SW 1271 (cell line): ENCODE results near the gene TPP1.

Experiments
- DNase-seq, 2 experiments: peaks; one replicate each; lab custom pipeline; 2025; lab: John Stamatoyannopoulos, UW

TPP1 gene

GRCh38 chr11:6587360-6587953, 31.8 kb downstream of the TPP1 start:
- DNase-seq, result no peak

DNA sequence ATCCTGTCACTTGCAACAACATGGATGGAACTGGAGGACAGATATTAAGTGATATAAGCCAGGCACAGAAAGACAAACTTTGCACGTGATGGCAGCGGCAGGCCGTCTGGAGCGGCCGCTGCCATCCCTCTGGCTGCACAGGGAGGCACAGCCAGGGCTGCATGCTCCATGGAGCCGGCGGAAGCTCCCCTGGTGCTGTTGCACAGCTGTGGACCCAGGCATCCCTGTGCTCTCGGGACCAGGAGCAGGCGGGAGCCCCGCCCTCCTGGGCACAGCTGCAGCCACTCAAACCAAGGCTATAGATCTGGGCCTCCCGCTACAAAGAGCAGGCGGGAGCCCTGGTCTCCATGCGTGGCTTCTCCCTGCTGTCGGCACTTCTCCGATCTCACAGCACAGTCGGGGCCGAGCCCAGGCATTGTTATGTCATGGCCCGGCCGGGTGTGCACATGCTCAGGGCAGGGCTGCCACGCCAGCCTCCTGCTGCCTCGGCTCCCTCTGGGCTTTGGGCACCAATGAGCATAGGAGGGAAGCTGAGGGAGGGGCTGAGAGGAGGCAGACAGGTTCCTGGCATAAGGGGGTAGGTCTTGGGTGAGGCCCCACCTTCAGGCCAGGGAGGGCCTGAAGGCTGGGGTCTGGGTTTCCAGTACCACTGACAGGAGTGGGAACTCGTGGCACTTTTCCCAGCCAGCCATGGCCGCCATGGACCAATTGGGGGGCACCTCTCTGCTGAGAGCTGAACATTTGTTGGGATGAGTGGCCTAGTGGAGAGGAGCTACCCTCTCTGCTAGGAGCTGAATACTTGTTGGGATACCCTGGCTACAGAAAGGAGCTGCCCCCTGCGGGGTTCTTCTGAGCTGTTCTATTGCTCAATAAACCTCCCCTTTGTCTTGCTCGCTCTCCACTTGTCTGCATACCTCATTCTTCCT, 32.5 kb downstream of the TPP1 start:
- DNase-seq, result no peak

GRCh38 chr11:6584528-6584927, 34.7 kb downstream of the TPP1 start:
- no peak for DNase-seq

DNA sequence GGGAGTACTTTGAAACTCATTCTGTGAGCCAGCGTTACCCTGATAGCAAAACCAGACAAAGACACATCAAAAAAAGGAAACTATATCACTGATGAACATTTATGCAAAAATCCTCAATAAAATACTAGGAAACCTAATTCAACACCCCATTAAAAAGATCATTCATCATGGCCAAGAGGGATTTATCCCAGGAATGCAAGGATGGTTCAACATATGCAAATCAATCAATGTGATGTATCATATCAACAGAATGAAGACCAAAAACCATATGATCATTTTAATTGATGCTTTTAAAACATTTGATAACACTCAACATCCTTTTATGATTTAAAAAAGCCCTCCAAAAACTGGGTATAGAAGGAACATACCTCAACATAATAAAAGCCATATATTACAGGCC, 35.6 kb downstream of the TPP1 start:
- DNase-seq, result no peak

DNA sequence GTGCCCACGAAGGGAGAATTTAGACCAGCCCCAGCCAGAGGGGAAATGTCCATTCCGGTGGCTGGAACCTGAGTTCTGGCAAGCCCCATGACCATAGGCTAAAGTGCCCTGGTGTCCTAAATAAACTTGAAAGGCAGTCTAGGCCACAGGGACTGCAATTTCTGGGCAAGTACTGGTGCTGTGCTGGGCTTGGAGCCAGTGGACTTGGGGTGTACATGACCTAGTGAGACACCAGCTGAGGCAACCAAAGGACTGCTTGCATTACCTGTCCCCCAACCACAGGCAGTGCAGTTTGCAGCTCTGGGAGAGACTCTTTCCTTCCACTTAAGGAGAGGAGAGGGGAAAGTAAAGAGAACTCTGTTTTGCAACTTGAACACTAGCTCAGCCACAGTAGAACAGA, 39.5 kb downstream of the TPP1 start:
- no peak for DNase-seq

- DNase-seq, result no peak
Measured at GRCh38 chr11:6578134-6578533, 41.1 kb downstream of the TPP1 start.

GRCh38 chr11:6576471-6577373, 42.5 kb downstream of the TPP1 start:
- DNase-seq, result no peak

DNA sequence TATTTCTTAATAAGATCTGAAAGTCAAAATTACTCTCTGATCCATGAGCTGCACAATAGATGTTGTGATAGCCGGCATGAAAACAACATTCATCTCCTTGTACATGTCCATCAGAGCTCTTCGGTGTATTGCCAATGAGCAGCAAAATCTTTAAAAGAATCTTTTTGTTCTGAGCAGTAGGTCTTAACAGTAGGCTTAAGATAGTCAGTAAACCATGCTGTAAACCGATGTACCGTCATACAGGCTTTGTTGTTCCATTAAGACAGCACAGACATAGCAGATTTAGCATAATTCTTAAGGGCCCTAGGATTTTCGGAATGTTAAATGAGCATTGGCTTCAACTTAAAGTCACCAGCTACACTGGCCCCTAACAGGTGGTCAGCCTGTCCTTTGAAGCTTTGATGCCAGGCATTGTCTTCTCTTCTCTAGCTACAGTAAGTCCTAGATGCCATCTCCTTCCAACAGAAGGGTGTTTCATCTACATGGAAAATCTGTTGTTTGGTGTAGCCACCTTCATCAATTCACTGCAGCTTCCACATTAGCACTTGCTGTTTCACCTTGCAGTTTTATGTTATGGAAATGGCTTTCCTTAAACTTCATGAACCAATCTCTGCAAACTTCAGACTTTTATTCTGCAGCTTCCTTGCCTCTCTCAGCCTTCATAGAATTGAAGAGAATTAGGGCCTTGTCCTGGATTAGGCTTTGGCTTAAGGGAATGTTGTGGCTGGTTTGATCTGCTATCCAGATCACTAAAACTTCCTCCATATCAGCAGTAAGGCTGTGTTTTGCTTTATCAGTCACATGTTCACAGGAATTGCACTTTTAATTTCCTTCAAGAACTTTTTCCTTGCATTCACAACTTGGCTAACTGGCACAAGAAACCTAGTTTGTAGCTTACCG, 44.2 kb downstream of the TPP1 start:
- no peak for DNase-seq

- no peak for DNase-seq
Measured at GRCh38 chr11:6572215-6572614, 47.0 kb downstream of the TPP1 start.

DNA sequence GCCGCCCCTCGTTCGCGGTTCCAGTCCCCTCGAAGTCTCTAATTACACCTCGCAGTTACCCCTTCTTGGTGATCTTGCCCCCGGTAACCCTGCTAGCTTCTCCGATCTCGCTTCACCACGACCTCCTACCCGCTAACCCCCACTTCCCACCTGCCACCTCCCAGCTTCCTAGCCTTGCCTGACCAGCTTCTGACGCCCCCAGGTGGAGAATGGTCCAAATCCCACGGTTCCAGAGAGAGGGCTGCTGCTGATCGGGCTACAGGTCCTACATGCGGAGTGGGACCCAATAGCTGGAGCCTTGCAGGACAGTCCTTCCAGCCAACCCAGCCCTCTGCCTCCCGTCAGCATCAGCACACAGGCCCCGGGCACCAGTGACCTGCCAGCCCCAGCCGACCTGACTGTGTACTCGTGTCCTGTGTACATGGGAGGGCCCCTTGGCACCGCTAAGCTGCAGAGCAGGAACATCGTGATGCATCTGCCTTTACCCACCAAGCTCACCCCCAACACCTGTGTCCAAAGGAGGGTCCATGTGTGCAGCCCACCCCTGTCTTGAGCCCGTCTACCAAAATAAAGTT, 47.7 kb downstream of the TPP1 start:
- DNase-seq, result no peak

GRCh38 chr11:6570691-6571427, 48.4 kb downstream of the TPP1 start:
- no peak for DNase-seq

GRCh38 chr11:6569706-6570105, 49.5 kb downstream of the TPP1 start:
- DNase-seq, result no peak

- no peak for DNase-seq
Measured at GRCh38 chr11:6568191-6568918, 50.9 kb downstream of the TPP1 start.

DNA sequence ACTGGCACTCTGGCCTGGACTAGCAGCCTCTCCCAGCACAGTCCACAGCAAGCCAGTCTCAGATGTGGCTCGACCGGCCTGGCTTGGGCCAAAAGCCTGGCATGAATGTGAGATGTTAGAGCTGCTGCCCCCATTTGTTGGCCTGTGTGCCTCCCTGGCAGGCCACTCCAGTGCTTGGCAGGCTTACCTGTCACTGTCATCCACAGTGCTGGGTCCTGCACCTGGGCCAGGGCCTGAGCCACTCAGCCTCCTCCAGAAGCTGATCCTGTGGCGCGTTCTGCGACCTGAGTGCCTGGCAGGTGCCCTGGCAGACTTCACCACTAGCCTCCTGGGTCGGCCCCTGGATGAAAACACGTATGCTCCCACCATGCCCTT, 51.9 kb downstream of the TPP1 start:
- no peak for DNase-seq

GRCh38 chr11:6566704-6567370, 52.4 kb downstream of the TPP1 start:
- no peak for DNase-seq

DNA sequence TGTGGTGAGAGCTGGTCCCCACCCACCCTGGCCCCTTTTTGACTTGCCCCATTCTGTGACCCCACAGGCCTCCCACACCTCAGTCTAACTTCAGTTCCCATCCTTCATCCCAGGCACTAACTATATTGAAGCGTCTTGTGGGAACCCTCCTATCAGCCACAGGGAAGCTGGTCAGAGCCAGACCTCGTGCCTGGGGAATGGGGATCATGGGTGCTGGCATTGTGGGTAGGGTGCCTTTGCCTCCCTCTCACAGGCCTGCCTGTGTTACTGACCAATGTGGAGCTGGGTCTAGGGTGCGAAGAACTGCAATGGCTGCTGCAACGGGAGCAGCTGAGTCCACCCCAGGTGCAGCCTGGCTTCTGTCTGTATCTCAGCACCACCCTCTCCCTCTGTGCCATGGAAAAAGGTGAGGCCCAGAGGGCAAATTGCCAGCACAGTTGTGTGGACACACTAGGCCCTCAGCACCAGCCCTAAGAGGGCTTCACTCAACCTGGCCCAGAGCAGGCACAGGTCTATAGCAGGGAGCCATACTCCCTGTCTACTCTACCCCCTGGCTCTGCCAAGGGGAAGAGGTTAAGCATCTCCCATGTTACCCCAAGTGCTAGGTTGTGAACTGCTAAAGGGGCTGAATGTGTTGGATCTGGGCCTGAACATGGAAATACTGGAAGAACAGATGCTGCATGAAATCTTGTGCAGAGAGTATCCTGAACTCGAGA, 53.1 kb downstream of the TPP1 start:
- no peak for DNase-seq

GRCh38 chr11:6565325-6565724, 53.9 kb downstream of the TPP1 start:
- DNase-seq, result no peak

DNA sequence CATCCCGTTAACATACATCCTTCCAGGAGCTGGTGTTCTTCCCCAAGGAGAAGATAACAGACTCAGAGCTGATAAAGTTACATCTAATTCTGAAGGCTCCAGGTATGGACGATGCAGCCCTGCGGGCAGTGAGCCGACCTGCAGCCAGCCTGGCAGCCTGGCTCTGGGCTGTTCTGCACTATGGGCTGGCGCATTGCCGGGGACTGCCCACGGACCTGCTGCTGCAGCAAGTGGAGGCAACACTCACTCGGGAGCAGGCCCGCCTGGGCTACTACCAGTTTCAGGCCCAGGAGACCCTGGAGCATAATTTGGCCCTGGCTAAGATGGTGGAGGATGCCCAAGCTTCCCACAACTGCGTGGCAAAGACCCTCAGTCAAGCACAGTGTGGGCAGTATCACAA, 55.6 kb downstream of the TPP1 start:
- DNase-seq, result no peak
